HCT116 (cell line): ENCODE measurements around the gene ELOF1. TPM values are rescaled to one million over a fixed set of nuclear protein-coding genes. Genes with fewer than 3 reads are reported as not detected.

Experiments used
- ATAC-seq: fragments of 200-7000 bp; cut with Tn5 transposase; 2 replicates; pipeline ENCODE4 v1.9.1; 2020; ENCODE audit warnings: mild to moderate bottlenecking, moderate library complexity
- BruUV-seq: library from RNA; stranded (reverse); fragments of 400-500 nt; replicated peaks from 2 replicates; lab custom pipeline; 2021; lab: Mats Ljungman, UMichigan
- CTCF ChIA-PET: fragments of 300-600 bp; sonication (Branson Sonifier 250); formaldehyde crosslinking; loops from one replicate; lab custom pipeline; 2021; ENCODE audit warnings: antibody characterized with exemption; lab: Charles Lee
- POLR2A ChIA-PET: fragments of 300-600, 350-600 bp; sonication (Branson Sonifier 250); formaldehyde crosslinking; loops from one replicate; lab custom pipeline; 2021; ENCODE audit warnings: antibody characterized with exemption; lab: Charles Lee
- RAD21 ChIA-PET, 2 experiments: fragments of 300-600 bp; sonication (Branson Sonifier 250); formaldehyde crosslinking; loops; one replicate each; lab custom pipeline; 2023; ENCODE audit warnings: low total read pairs in 2 of 2; ENCODE audit not compliant: uncharacterized antibody in 2 of 2, unreplicated experiment in 2 of 2, low non-redundant PET in 1 of 2; lab: Charles Lee
- DNase-seq: peaks from one replicate; pipeline ENCODE4 v3.0.0-alpha.2; 2010; ENCODE audit warnings: low read depth, low spot score
- H2AFZ ChIP-seq: fragments of 200-600 bp; shearing (Covaris generic), sonication (generic); 2 replicates; pipeline ENCODE4 v1.6.1; 2017; ENCODE audit warnings: low read depth, mixed run types, mixed read lengths, antibody characterized with exemption, low read length; ENCODE audit not compliant: poor library complexity, severe bottlenecking
- H3K27ac ChIP-seq: 2 replicates; pipeline ENCODE4 v1.5.1; 2012; ENCODE audit warnings: low read depth, low read length
- H3K27me3 ChIP-seq: fragments of 200-600 bp; sonication (generic); 2 replicates; pipeline ENCODE4 v1.6.1; 2016; ENCODE audit warnings: mixed run types, low read length, mixed read lengths; ENCODE audit not compliant: insufficient read depth
- H3K36me3 ChIP-seq, 2 experiments: fragments of 200-500 bp in 1 of 2; fragments of 200-600 bp in 1 of 2; sonication (Bioruptor generic) in 1 of 2; sonication (generic) in 1 of 2; 2 replicates each; pipeline versions ENCODE4 v1.5.1 to v1.6.1; 2014 to 2016; ENCODE audit warnings: low read length in 2 of 2, inconsistent platforms in 1 of 2, mixed read lengths in 1 of 2, mixed run types in 1 of 2; ENCODE audit not compliant: insufficient read depth in 2 of 2, control insufficient read depth in 1 of 2
- H3K4me1 ChIP-seq, 2 experiments: fragments of 200-600 bp in 1 of 2; sonication (generic) in 1 of 2; 2 replicates each; pipeline versions ENCODE4 v1.5.1 to v1.6.1; 2012 to 2017; ENCODE audit warnings: low read length in 2 of 2, inconsistent platforms in 1 of 2, mild to moderate bottlenecking in 1 of 2, mixed read lengths in 1 of 2, mixed run types in 1 of 2, moderate library complexity in 1 of 2; ENCODE audit not compliant: insufficient read depth in 2 of 2, control insufficient read depth in 1 of 2
- H3K4me2 ChIP-seq: fragments of 200-600 bp; sonication (generic); 2 replicates; pipeline ENCODE4 v1.6.1; 2017; ENCODE audit warnings: mixed run types, low read length, mixed read lengths
- H3K4me3 ChIP-seq, 2 experiments: fragments of 200-600 bp in 1 of 2; sonication (generic) in 1 of 2; replicated peaks in 1 of 2; 2 replicates each; pipeline ENCODE4 v1.5.1; 2011 to 2016; ENCODE audit warnings: low read length in 2 of 2, control low read depth in 1 of 2, low read depth in 1 of 2, mild to moderate bottlenecking in 1 of 2, mixed read lengths in 1 of 2, mixed run types in 1 of 2
- H3K79me2 ChIP-seq: fragments of 200-600 bp; sonication (generic); 2 replicates; pipeline ENCODE4 v1.6.1; 2017; ENCODE audit warnings: mild to moderate bottlenecking, mixed run types, low read length, moderate library complexity, mixed read lengths; ENCODE audit not compliant: insufficient read depth
- H3K9ac ChIP-seq: fragments of 200-600 bp; sonication (generic); 2 replicates; pipeline ENCODE4 v1.6.1; 2016; ENCODE audit warnings: low read length, mixed read lengths
- H3K9me2 ChIP-seq: fragments of 200-600 bp; sonication (generic), shearing (Covaris generic); 2 replicates; pipeline ENCODE4 v1.6.1; 2017; ENCODE audit warnings: mixed run types, mild to moderate bottlenecking, moderate library complexity; ENCODE audit not compliant: insufficient read depth
- H3K9me3 ChIP-seq, 2 experiments: fragments of 200-500 bp in 1 of 2; fragments of 200-600 bp in 1 of 2; sonication (Bioruptor generic) in 1 of 2; sonication (generic) in 1 of 2; 2 replicates each; pipeline ENCODE4 v1.6.1; 2014 to 2017; ENCODE audit warnings: low read length in 2 of 2, mixed read lengths in 2 of 2, inconsistent platforms in 1 of 2, low read depth in 1 of 2, mild to moderate bottlenecking in 1 of 2, mixed run types in 1 of 2, moderate library complexity in 1 of 2; ENCODE audit not compliant: control insufficient read depth in 1 of 2, insufficient read depth in 1 of 2
- H4K20me1 ChIP-seq: fragments of 200-600 bp; sonication (generic), shearing (Covaris generic); 2 replicates; pipeline ENCODE4 v1.6.1; 2017; ENCODE audit warnings: mixed run types, mild to moderate bottlenecking, moderate library complexity; ENCODE audit not compliant: insufficient read depth
- ATF3 ChIP-seq: IDR thresholded peaks from 2 replicates; pipeline ENCODE4 v1.6.1; 2012
- CBX3 ChIP-seq: IDR thresholded peaks from 2 replicates; pipeline ENCODE4 v1.6.1; 2012; ENCODE audit warnings: low read depth
- CEBPB ChIP-seq: IDR thresholded peaks from 2 replicates; pipeline ENCODE4 v1.6.1; 2012; ENCODE audit warnings: low read depth
- CTCF ChIP-seq, 3 experiments: fragments of 200-600 bp in 1 of 3; sonication (generic) in 1 of 3; IDR thresholded peaks in 2 of 3; conservative IDR thresholded peaks in 1 of 3; 2 replicates each; pipeline ENCODE4 v1.5.1; 2012 to 2017; ENCODE audit warnings: low read depth in 2 of 3, low read length in 2 of 3, antibody characterized with exemption in 1 of 3, borderline replicate concordance in 1 of 3, control low read depth in 1 of 3, mild to moderate bottlenecking in 1 of 3, mixed read lengths in 1 of 3, mixed run types in 1 of 3, moderate library complexity in 1 of 3; ENCODE audit not compliant: insufficient read depth in 1 of 3
- ELF1 ChIP-seq: IDR thresholded peaks from 2 replicates; pipeline ENCODE4 v1.6.1; 2012; ENCODE audit warnings: low read depth, borderline replicate concordance
- EZH2 ChIP-seq: fragments of 200-600 bp; sonication (generic); IDR thresholded peaks from 2 replicates; pipeline ENCODE4 v1.6.1; 2017; ENCODE audit warnings: antibody characterized with exemption, mixed run types
- FOSL1 ChIP-seq: IDR thresholded peaks from 2 replicates; pipeline ENCODE4 v1.6.1; 2012; ENCODE audit warnings: low read depth
- JUND ChIP-seq: IDR thresholded peaks from 2 replicates; pipeline ENCODE4 v1.6.1; 2012
- POLR2A ChIP-seq: IDR thresholded peaks from 2 replicates; pipeline ENCODE4 v1.7.0; 2011; ENCODE audit warnings: borderline replicate concordance; ENCODE audit not compliant: insufficient read depth, insufficient read length; ENCODE audit errors: extremely low read depth
- POLR2AphosphoS5 ChIP-seq: IDR thresholded peaks from 2 replicates; pipeline ENCODE4 v1.6.1; 2011; ENCODE audit warnings: mild to moderate bottlenecking, low read depth, low read length, moderate library complexity
- RAD21 ChIP-seq: IDR thresholded peaks from 2 replicates; pipeline ENCODE4 v1.6.1; 2012; ENCODE audit warnings: low read depth, mild to moderate bottlenecking
- SIN3A ChIP-seq: IDR thresholded peaks from 2 replicates; pipeline ENCODE4 v1.6.1; 2012; ENCODE audit warnings: low read depth
- SP1 ChIP-seq: IDR thresholded peaks from 2 replicates; pipeline ENCODE4 v1.6.1; 2012; ENCODE audit warnings: low read depth
- SRF ChIP-seq: IDR thresholded peaks from 2 replicates; pipeline ENCODE4 v1.6.1; 2012; ENCODE audit warnings: low read depth
- TCF7L2 ChIP-seq: IDR thresholded peaks from 2 replicates; pipeline ENCODE4 v1.7.0; 2011; ENCODE audit warnings: borderline replicate concordance, inconsistent platforms; ENCODE audit not compliant: insufficient read depth, insufficient read length; ENCODE audit errors: extremely low read depth
- ZFX ChIP-seq: fragments of 450-650 bp; IDR thresholded peaks from 2 replicates; pipeline ENCODE4 v1.6.1; 2017
- intact Hi-C: fragments of 100-400 bp; cut with micrococcal nuclease; formaldehyde crosslinking; loops from 2 replicates; pipeline ENCODE4 v1.10.0; 2022
- total RNA-seq: library from RNA; stranded (reverse); gene quantifications from one replicate; pipeline ENCODE4 v1.2.1, GENCODE V29; 2021; ENCODE audit not compliant: unreplicated experiment

The ELOF1 gene
- total RNA-seq, 1 experiment from 2014 or later, result 74.5 TPM

- no peak overlapping the region for H3K4me3 ChIP-seq
- H3K9me3 ChIP-seq, result no peaks in the 10 kb centered on the region
- DNase-seq (no peak), ATAC-seq (no peak)
- ChIA-PET POLR2A (no interaction called here), RAD21 (interaction anchor here in 1 of 2 experiments (0.7 kb wide), 1 partner anchor 20 kb away, joined by 6 read pairs; no protein-coding TSS in a partner anchor), CTCF (no interaction called here)
- H4K20me1 ChIP-seq, result no peaks in the 10 kb centered on the region
- no TSS peak for BruUV-seq
- H3K36me3 ChIP-seq, result peaks cover 9 to 11% of the 10 kb centered on the region in 2 experiments; a peak in 3 of 4 replicates
- no peak overlapping the region for H3K9ac ChIP-seq
- H3K79me2 ChIP-seq, result peaks cover 9% of the 10 kb centered on the region; the same call in 1 of the 2 replicates
- intact Hi-C loops, result no loop called here
- no peaks in the 10 kb centered on the region for H3K27me3 ChIP-seq
- H3K4me1 ChIP-seq, result peaks cover 0 to 9% of the 10 kb centered on the region in 2 experiments; a peak in 3 of 4 replicates
- no peak overlapping the region for H2AFZ ChIP-seq
- no peak overlapping the region for H3K4me2 ChIP-seq
- H3K27ac ChIP-seq, result no peak overlapping the region
- TF ChIP-seq SRF (no peak), EZH2 (no peak), TCF7L2 (no peak), FOSL1 (no peak), CEBPB (no peak), SP1 (no peak), SIN3A (no peak), CBX3 (no peak), POLR2AphosphoS5 (no peak), RAD21 (no peak), ATF3 (no peak), ZFX (no peak), CTCF (IDR thresholded peaks at IDR 0.05 in 2 of 3, conservative IDR thresholded peaks at IDR 0.05 in 1 of 3; ENCODE audit: borderline replicate concordance in 1 of 3, insufficient read depth in 1 of 3, low read depth in 2 of 3, low read length in 2 of 3) (no peak), POLR2A (no peak), JUND (no peak), ELF1 (no peak)
- no peaks in the 10 kb centered on the region for H3K9me2 ChIP-seq
These were observed 8.8 kb downstream of the ELOF1 start for GRCh38 chr19:11550265-11550664.
